Cardiac fibroblast (primary cell): ENCODE results near the gene GLRX3.
"Not testable (repeated sequence)": the region's sequence is repeated elsewhere in the genome, so short reads cannot be mapped to it uniquely, and the experiment has no call there.

Experiments
- DNase-seq, 2 donors: peaks; one replicate each; pipeline versions ENCODE4 v3.0.0 to v3.0.0-alpha.2; 2010; ENCODE audit warnings: low read depth in 2 of 2
- H3K4me3 ChIP-seq, 2 donors: replicated peaks in 1 of 2; 1 replicate in 1 of 2; 2 replicates in 1 of 2; pipeline ENCODE4 v1.5.1; 2011; ENCODE audit warnings: low read depth in 2 of 2, low read length in 2 of 2, mild to moderate bottlenecking in 2 of 2, moderate library complexity in 1 of 2
- TF ChIP-seq, protein P1 (sequence below): IDR thresholded peaks from one replicate; pipeline ENCODE4 v1.5.1; 2011; ENCODE audit warnings: low read depth, mild to moderate bottlenecking, low read length, inconsistent platforms

GLRX3 gene

DNA sequence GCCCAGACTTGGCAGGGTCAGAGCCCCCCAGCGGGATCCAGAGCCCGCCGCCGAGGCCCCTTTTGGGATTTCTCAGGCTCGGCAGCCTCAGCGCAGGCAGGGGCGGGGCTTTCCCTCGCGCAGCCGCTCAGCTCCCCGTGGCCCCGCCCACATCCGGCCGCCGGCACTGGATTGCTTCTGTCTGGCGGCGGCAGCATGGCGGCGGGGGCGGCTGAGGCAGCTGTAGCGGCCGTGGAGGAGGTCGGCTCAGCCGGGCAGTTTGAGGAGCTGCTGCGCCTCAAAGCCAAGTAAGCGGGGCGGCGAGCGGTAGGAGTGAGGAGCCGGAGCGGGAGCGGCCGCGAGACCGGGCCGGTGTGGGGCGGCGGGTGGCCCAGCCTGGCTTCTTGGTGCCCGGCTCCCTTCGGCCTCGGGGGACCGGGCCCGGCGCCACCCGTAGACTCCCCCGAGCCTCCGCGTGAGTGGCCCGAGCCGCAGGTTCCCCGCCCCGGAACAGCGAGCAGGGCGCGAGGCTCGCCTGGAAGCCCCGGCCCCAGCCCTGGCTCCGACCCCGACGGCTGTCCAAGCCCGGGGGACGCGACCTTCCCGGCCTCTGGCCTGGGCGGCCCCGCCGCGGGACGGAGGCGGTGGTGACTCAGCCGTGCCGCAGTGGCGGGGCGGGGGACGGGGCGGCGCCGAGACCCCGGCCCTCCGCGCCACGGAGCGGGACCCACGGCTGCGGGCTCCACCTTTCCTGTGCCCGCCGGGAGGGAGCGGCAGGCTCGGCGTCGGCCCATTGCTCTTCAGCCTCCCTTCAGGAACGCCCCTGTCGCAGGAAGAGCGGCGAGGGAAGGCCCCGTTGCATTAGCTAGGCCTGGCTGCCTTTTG, at the start of gene GLRX3:
GLRX3 (plus strand) TSS at position 166 of the 864 bp plus-strand sequence; CDS start at position 196, 30 bp downstream.
- TF ChIP-seq, protein P1, sequence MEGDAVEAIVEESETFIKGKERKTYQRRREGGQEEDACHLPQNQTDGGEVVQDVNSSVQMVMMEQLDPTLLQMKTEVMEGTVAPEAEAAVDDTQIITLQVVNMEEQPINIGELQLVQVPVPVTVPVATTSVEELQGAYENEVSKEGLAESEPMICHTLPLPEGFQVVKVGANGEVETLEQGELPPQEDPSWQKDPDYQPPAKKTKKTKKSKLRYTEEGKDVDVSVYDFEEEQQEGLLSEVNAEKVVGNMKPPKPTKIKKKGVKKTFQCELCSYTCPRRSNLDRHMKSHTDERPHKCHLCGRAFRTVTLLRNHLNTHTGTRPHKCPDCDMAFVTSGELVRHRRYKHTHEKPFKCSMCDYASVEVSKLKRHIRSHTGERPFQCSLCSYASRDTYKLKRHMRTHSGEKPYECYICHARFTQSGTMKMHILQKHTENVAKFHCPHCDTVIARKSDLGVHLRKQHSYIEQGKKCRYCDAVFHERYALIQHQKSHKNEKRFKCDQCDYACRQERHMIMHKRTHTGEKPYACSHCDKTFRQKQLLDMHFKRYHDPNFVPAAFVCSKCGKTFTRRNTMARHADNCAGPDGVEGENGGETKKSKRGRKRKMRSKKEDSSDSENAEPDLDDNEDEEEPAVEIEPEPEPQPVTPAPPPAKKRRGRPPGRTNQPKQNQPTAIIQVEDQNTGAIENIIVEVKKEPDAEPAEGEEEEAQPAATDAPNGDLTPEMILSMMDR, result no peak
- H3K4me3 ChIP-seq, result peak within 1 kb of the TSS; percentile 73 to 84
- DNase-seq, result peak; percentile 77 to 87

- not testable (repeated sequence) for H3K4me3 ChIP-seq, DNase-seq
Observed at GRCh38 chr10:130090565-130090964, 45.6 kb upstream of the GLRX3 start.

DNA sequence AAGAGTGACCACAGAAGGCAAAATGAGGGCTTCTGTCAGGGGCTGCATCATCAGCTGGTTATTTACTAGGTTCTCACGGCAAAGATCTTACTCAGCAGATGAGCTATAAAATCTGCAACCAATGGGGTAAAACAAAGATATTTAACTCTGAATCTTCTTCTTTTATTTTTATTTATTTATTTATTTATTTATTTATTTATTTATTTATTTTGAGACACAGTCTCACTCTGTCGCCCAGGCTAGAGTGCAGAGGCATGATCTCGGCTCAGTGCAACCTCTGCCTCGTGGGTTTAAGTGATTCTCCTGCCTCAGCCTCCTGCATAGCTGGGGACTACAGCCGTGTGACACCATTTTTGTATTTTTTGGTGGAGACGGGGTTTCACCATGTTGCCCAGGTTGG, 36.8 kb upstream of the GLRX3 start:
- no peak overlapping the region for H3K4me3 ChIP-seq
- DNase-seq, result no peak
- TF ChIP-seq, protein P1, result no peak

- TF ChIP-seq, protein P1, result no peak
- no peak overlapping the region for H3K4me3 ChIP-seq
- no peak for DNase-seq
Observed at GRCh38 chr10:130105724-130106123, 30.5 kb upstream of the GLRX3 start.

- DNase-seq, H3K4me3 ChIP-seq: not testable (repeated sequence)
Observed at GRCh38 chr10:130108146-130108545, 28.0 kb upstream of the GLRX3 start.

DNA sequence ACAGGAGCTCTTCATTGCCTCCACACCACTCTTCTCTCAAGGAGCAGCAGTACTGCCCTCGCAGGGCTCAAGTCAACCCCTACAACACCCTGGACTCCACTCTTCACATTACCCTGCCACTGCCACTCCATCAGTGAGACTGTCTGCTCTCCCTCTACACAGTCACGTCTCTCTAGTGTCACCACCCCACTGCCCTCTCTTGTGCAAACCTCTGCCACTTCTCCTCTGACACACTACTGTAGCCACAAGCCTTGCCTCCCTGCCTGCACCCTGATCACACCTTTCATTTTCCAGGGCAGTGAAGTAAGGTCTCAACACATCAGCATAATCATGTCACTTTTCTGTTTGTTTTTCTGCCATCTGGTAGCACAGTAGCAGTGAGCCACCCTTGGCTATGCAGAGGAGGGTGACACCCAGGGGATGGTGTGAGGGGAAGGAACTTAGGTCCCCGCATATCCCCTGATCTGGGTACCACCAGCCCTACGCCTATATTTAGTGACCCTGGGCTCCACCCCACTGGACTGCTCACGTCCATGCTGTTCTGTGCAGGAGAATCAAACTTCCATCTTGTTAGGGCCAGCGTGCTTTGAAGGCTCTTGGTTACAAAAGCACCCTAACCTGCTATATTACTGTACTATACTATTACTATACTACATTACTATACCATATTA, 27.1 kb upstream of the GLRX3 start:
- no peak for DNase-seq
- H3K4me3 ChIP-seq, result peak overlapping the region; percentile 80 to 95
- TF ChIP-seq, protein P1, result no peak

GRCh38 chr10:130109796-130110245, 26.4 kb upstream of the GLRX3 start:
- peak; percentile 91 to 94 for DNase-seq
- TF ChIP-seq, protein P1, result peak; percentile 80
- peak overlapping the region; percentile 80 to 95 for H3K4me3 ChIP-seq
